Measurements from ENCODE around the gene LRRC75A. TPM values are rescaled to one million over a fixed set of nuclear protein-coding genes. Genes with fewer than 3 reads are reported as not detected.

Gene LRRC75A
- total RNA-seq, 1 donor from 2014 or later = 0.23 TPM

DNA sequence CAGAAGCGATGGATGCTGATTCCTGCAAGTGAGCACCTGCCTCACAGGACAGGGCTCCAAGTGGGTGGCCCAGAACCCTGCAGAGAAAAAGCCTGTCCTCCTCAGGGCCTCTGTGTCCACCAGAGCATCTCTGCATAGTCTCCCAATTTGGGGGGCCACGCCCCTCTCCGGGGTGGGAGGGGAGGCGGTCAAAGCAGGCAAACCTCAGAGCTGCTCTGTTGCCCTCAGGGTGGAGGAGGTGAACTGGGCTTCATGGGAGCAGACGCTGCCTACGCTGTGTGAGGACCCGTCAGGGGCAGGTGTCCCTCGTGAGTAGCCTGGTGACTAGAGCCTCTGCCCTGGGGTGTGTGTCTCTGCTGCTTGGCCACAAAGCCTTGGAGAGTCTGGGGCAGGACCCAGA lies 57.3 kb downstream of the LRRC75A start:
- TF ChIP-seq, protein P1, sequence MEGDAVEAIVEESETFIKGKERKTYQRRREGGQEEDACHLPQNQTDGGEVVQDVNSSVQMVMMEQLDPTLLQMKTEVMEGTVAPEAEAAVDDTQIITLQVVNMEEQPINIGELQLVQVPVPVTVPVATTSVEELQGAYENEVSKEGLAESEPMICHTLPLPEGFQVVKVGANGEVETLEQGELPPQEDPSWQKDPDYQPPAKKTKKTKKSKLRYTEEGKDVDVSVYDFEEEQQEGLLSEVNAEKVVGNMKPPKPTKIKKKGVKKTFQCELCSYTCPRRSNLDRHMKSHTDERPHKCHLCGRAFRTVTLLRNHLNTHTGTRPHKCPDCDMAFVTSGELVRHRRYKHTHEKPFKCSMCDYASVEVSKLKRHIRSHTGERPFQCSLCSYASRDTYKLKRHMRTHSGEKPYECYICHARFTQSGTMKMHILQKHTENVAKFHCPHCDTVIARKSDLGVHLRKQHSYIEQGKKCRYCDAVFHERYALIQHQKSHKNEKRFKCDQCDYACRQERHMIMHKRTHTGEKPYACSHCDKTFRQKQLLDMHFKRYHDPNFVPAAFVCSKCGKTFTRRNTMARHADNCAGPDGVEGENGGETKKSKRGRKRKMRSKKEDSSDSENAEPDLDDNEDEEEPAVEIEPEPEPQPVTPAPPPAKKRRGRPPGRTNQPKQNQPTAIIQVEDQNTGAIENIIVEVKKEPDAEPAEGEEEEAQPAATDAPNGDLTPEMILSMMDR (conservative IDR thresholded peaks at IDR 0.05; ENCODE audit: low read depth, low read length) = no peak
- no peak for DNase-seq (ENCODE audit: low read depth)
- no peak overlapping the region for H3K4me3 ChIP-seq (ENCODE audit: low read depth, low read length)

DNA sequence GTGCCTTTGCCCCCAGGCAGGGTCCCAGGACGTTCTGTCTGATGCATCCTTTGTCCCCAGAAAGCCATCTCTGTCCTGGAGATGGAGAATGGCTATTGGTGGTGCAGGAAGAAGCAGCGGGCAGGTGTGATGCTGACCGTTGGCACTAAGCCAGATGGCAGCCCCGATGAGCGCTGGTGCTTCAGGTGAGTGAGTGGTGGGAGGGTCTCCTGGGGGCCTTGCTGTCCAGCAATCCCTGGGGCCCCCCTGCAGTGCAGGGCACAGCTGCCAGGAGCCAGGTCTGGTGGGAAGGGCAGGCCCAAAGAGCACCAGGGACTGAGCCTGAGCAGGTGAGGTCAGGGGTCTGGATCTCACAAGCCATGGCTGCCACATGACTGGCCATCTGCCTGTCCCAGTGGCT lies 58.5 kb downstream of the LRRC75A start:
- TF ChIP-seq, protein P1 (conservative IDR thresholded peaks at IDR 0.05; ENCODE audit: low read depth, low read length) = no peak
- DNase-seq (ENCODE audit: low read depth) = no peak
- H3K4me3 ChIP-seq (ENCODE audit: low read depth, low read length) = no peak overlapping the region

DNA sequence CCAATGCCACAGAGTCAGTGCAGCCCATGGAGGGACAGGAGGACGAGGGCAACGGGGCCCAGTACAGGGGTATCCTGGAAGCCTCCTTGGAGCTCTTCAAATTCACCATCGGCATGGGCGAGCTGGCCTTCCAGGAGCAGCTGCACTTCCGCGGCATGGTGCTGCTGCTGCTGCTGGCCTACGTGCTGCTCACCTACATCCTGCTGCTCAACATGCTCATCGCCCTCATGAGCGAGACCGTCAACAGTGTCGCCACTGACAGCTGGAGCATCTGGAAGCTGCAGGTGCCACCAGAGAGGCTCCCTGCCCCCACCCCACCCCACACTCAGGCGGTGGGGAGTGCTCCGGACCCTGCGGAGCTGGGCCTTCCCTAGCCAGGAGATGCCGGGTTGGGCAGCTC lies 60.0 kb downstream of the LRRC75A start:
- no peak overlapping the region for H3K4me3 ChIP-seq (ENCODE audit: low read depth, low read length)
- no peak for DNase-seq (ENCODE audit: low read depth)
- TF ChIP-seq, protein P1 (conservative IDR thresholded peaks at IDR 0.05; ENCODE audit: low read depth, low read length) = no peak

DNA sequence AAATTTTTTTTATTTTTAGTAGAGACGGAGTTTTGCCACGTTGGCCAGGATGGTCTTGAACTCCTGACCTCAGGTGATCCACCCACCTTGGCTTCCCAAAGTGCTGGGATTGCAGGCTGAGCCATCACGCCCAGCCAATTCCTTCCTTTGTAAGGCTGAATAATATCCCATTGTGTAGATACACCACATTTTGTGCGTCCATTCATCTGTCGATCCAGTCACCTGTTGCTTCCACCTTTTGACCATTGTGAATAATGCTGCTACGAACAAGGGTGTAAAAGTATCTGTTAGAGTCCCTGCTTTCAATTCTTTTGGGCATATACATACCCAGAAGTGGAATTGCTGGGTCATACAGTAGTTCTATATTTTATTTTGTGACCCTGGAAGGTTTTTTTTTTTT lies 61.3 kb downstream of the LRRC75A start:
- TF ChIP-seq, protein P1 (conservative IDR thresholded peaks at IDR 0.05; ENCODE audit: low read depth, low read length) = no peak
- no peak overlapping the region for H3K4me3 ChIP-seq (ENCODE audit: low read depth, low read length)
- no peak for DNase-seq (ENCODE audit: low read depth)

DNA sequence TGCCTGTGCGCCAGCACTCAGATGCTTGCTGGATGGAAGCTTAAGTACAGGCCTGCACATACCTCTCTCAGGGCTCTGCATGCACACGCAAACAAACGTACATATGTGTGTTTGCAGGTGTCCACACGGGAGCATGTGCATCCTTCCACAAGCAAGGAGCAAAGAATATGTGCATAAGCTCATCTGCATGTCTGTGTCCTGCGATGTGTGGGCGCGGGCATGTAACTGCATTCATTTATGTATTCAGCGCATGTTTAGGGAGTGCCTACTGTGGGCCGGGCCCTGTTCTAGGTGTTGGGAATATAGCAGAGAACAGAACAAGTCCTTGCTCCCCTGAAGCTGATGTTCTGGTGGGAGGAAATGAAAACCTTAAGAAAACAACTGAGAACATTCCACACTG lies 62.9 kb downstream of the LRRC75A start:
- TF ChIP-seq, protein P1 (conservative IDR thresholded peaks at IDR 0.05; ENCODE audit: low read depth, low read length) = no peak
- no peak overlapping the region for H3K4me3 ChIP-seq (ENCODE audit: low read depth, low read length)
- no peak for DNase-seq (ENCODE audit: low read depth)

DNA sequence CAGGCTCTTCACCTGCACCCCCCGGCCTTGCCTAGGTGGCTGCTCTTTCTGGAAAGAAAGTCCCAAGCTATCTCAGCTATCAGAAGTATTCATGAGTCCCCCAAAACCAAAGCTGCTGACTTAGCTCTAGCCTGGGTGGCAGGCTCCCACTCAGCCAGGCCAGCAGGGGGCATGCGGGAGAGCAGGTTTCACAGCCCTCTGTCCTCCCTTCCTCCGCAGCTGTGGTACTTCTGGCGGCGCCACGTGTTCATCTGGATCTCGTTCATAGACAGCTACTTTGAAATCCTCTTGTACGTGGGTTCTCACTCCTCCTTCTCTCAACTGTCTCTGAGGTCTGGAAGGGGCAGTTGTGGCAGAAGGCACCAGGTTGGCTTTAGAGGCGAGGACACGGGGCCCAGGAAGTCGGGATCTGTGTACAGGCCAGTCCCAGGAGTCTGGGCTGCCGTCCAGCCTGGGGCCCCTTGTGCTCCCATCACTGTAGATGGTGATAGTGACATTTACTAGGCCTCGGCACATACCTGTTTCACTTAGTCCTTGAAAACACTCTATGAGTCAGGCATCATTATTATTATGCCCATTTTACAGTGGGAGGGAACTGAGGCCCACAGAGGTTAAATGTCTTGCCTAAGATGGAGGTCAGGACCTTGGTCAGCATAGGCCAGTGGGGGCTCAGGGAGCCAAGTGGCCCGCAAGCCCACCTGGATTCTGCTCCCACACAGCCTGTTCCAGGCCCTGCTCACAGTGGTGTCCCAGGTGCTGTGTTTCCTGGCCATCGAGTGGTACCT lies 63.7 kb downstream of the LRRC75A start:
- TF ChIP-seq, protein P1 (conservative IDR thresholded peaks at IDR 0.05; ENCODE audit: low read depth, low read length) = peak; percentile 82
- DNase-seq (ENCODE audit: low read depth) = no peak
- no peak overlapping the region for H3K4me3 ChIP-seq (ENCODE audit: low read depth, low read length)

DNA sequence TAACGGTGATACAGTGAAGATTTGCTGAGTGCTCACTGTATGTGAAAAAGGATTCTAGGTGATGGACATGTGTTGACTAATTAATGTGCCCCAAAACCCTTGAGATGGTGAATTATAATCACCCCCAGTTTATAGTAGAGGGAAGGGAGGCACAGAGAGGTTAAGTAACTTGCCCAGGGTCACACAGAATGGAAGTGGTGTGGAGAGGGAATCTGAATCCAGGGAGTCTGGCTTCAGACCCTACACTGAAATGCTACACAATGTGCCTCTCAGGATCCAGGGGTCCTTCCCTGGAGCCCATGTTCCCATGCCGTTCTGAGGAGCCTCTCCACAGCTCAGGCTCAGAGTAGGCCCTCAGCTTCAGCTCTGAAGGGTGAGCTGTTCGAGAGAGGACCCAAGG lies 65.0 kb downstream of the LRRC75A start:
- TF ChIP-seq, protein P1 (conservative IDR thresholded peaks at IDR 0.05; ENCODE audit: low read depth, low read length) = no peak
- DNase-seq (ENCODE audit: low read depth) = no peak
- H3K4me3 ChIP-seq (ENCODE audit: low read depth, low read length) = no peak overlapping the region
